UCSD-AML1 (cell line): ENCODE results near the gene SCGB1A1.
"Not testable (repeated sequence)": the region's sequence is repeated elsewhere in the genome, so short reads cannot be mapped to it uniquely, and the experiment has no call there.

Experiments used
- DNase-seq: peaks from one replicate; lab custom pipeline; 2025; ENCODE audit not compliant: unreplicated experiment; lab: John Stamatoyannopoulos, UW

Gene SCGB1A1

GRCh38 chr11:62446091-62446490 lies 27.3 kb downstream of the SCGB1A1 start:
- no peak for DNase-seq

- no peak for DNase-seq
Measured at GRCh38 chr11:62449451-62449851, 30.6 kb downstream of the SCGB1A1 start.

- DNase-seq, result not testable (repeated sequence)
Measured at GRCh38 chr11:62449912-62450311, 31.1 kb downstream of the SCGB1A1 start.

- no peak for DNase-seq
Measured at GRCh38 chr11:62450543-62451240, 31.9 kb downstream of the SCGB1A1 start.

- no peak for DNase-seq
Measured at GRCh38 chr11:62451241-62451621, 32.4 kb downstream of the SCGB1A1 start.

- DNase-seq, result no peak
Measured at GRCh38 chr11:62452261-62452660, 33.4 kb downstream of the SCGB1A1 start.

- DNase-seq, result no peak
Measured at GRCh38 chr11:62452839-62453468, 34.1 kb downstream of the SCGB1A1 start.

- no peak for DNase-seq
Measured at GRCh38 chr11:62456630-62457029, 37.8 kb downstream of the SCGB1A1 start.

- no peak for DNase-seq
Measured at GRCh38 chr11:62457478-62457877, 38.6 kb downstream of the SCGB1A1 start.

- DNase-seq, result no peak
Measured at GRCh38 chr11:62458212-62459002, 39.6 kb downstream of the SCGB1A1 start.

GRCh38 chr11:62459080-62459479 lies 40.2 kb downstream of the SCGB1A1 start:
- DNase-seq, result no peak

GRCh38 chr11:62461740-62462507 lies 43.1 kb downstream of the SCGB1A1 start:
- DNase-seq, result no peak

- DNase-seq, result no peak
Measured at GRCh38 chr11:62462508-62462892, 43.7 kb downstream of the SCGB1A1 start.

GRCh38 chr11:62463121-62463542 lies 44.3 kb downstream of the SCGB1A1 start:
- DNase-seq, result no peak

- no peak for DNase-seq
Measured at GRCh38 chr11:62464655-62465054, 45.8 kb downstream of the SCGB1A1 start.

GRCh38 chr11:62466444-62466843 lies 47.6 kb downstream of the SCGB1A1 start:
- no peak for DNase-seq

- DNase-seq, result no peak
Measured at GRCh38 chr11:62468577-62468976, 49.7 kb downstream of the SCGB1A1 start.

- DNase-seq, result no peak
Measured at GRCh38 chr11:62471603-62472002, 52.8 kb downstream of the SCGB1A1 start.

- DNase-seq, result no peak
Measured at GRCh38 chr11:62472063-62472884, 53.4 kb downstream of the SCGB1A1 start.
